GM08714 (cell line): Measurements from ENCODE around the gene KRTAP4-11.
"Not testable (repeated sequence)": the region's sequence is repeated elsewhere in the genome, so short reads cannot be mapped to it uniquely, and the experiment has no call there.

ENCODE experiments used
- H3K4me3 ChIP-seq: fragments of 200-500 bp; sonication (Bioruptor generic); 2 replicates; pipeline ENCODE4 v1.5.1; 2014; ENCODE audit warnings: mild to moderate bottlenecking, low read length, inconsistent platforms
- ZNF274 ChIP-seq: IDR thresholded peaks from 2 replicates; pipeline ENCODE4 v1.6.1; 2012; ENCODE audit warnings: mild to moderate bottlenecking, low read depth, low read length

KRTAP4-11 gene

DNA sequence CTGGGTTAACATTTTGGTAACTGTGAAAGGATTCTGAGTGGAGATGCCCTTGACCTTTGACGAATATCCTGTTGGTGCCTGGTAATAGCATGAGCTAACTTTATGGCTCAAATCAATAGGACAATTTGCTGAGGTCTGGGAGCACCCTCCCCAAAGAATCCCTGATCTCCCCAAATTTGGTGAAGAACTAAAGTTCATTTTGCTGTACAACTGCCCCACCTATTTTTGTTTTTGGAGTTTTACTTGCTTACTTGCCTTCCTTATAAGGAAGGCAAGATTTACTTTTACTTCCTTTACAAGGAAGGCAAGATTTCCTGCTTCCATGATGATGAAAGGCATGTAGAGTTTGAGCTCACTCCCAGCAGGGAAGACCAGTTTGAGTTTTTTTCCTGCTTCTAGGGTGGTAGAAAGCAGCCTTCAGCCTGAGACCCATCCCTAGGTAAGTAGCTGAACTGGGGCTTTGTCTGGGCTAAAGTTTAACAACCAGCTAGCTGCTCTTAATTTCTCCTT, 10.2 kb downstream of the KRTAP4-11 start:
- no peak overlapping the region for H3K4me3 ChIP-seq

GRCh38 chr17:41105347-41105746, 12.8 kb downstream of the KRTAP4-11 start, which contains the start of gene KRTAP4-9:
KRTAP4-9 (plus strand) TSS chr17:41105389; CDS start chr17:41105389, 0 bp downstream.
- H3K4me3 ChIP-seq: not testable (repeated sequence)

More for the DNA sequence above, 10.2 kb downstream of the KRTAP4-11 start:
- TF ChIP-seq ZNF274: no peak

DNA sequence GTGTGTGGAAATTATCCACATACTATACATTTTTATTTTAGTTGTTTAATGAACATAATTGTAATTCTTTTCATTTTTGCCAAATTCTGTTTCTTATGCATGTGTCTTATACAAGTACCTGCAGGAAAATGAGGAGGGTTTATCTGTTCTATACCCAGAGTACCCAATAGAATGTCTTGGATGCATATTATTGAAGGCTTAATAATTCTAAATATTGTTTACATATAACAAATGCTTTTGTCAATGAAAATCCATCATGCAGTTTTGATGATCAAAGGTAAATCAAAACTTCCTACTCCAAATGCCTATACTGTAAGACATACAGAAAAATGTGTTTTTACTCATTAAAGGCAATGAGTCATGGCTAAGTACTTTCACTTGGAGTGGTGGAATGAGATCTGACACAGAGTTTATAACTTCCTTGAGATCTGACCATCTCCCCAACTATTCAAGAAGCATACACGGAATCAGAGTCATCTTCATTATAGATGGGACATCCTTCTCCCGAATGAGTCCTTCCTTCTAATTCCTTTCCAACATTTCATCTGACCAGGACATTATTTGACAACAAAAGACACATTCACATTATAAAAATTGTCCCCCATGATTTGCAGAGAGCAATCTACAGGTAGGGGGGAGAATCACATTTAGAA, 13.7 kb downstream of the KRTAP4-11 start:
- H3K4me3 ChIP-seq: not testable (repeated sequence)

GRCh38 chr17:41103896-41104295, 14.3 kb downstream of the KRTAP4-11 start:
- H3K4me3 ChIP-seq: no peak overlapping the region
- TF ChIP-seq ZNF274: no peak

- no peak within 1 kb of the TSS for H3K4me3 ChIP-seq
- no peak for TF ChIP-seq ZNF274
Measured at GRCh38 chr17:41101586-41102259, 16.4 kb downstream of the KRTAP4-11 start, which contains the start of gene KRTAP4-16. KRTAP4-16 (minus strand) TSS chr17:41102209; CDS start chr17:41102209, 0 bp downstream.

- not testable (repeated sequence) for H3K4me3 ChIP-seq
Measured at GRCh38 chr17:41099682-41100480, 18.3 kb downstream of the KRTAP4-11 start.

DNA sequence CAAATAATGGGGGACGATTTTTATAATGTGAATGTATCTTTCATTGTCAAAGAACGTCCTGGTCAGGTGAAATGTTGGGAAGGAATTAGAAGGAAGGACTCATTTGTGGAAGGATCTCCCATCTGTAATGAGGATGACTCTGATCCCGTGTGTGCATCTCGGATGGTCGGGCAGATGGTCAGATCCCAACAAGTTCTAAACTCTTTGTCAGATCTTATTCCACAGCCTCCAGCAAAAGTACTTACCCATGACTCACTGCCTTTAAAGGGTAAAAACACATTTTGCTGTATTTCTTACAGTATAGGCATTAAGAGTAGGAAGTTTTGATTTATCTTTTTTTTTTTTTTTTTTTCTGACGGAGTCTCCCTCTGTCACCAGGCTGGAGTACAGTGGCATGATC, 19.7 kb downstream of the KRTAP4-11 start:
- TF ChIP-seq ZNF274: no peak
- H3K4me3 ChIP-seq: no peak overlapping the region

GRCh38 chr17:41098042-41098441, 20.1 kb downstream of the KRTAP4-11 start, which contains the start of gene KRTAP4-8:
KRTAP4-8 (minus strand) TSS chr17:41098142; CDS start chr17:41098084, 58 bp downstream.
- H3K4me3 ChIP-seq: no peak within 1 kb of the TSS
- TF ChIP-seq ZNF274: no peak

- no peak overlapping the region for H3K4me3 ChIP-seq
- TF ChIP-seq ZNF274: no peak
Measured at GRCh38 chr17:41096055-41096454, 22.1 kb downstream of the KRTAP4-11 start.

GRCh38 chr17:41088760-41089352, 29.3 kb downstream of the KRTAP4-11 start:
- H3K4me3 ChIP-seq: not testable (repeated sequence)

DNA sequence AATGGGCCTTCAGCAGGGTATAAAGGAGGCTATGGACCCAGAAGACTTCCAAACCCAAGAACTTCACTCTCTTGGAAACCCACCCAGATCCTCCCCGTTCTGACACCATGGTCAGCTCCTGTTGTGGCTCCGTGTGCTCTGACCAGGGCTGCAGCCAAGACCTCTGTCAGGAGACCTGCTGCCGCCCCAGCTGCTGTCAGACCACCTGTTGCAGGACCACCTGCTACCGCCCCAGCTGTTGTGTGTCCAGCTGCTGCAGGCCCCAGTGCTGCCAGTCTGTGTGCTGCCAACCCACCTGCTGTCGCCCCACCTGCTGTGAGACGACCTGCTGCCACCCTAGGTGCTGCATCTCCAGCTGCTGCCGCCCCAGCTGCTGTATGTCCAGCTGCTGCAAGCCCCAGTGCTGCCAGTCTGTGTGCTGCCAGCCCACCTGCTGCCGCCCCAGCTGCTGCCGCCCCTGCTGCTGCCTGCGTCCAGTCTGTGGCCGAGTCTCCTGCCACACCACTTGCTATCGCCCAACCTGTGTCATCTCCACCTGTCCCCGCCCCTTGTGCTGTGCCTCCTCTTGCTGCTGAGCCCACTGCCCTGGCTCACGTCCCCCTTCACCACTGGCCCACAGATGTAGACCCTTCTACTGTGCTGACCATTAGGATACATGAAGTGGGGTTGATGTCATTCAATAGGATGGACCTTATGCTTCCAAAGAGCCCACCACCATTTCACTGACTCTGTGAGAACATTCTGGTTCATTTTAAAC, 33.9 kb downstream of the KRTAP4-11 start, which contains the start of gene KRTAP4-7:
Gene KRTAP4-7 (plus strand): TSS at position 51 of the 757 bp plus-strand sequence. CDS start 57 bp downstream, at position 108.
- H3K4me3 ChIP-seq: not testable (repeated sequence)

DNA sequence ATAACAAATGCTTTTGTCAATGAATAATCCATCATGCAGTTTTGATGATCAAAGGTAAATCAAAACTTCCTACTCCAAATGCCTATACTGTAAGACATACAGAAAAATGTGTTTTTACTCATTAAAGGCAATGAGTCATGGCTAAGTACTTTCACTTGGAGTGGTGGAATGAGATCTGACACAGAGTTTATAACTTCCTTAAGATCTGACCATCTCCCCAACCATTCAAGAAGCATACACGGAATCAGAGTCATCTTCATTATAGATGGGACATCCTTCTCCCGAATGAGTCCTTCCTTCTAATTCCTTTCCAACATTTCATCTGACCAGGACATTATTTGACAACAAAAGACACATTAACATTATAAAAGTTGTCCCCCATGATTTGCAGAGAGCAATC, 34.7 kb downstream of the KRTAP4-11 start:
- H3K4me3 ChIP-seq: not testable (repeated sequence)

DNA sequence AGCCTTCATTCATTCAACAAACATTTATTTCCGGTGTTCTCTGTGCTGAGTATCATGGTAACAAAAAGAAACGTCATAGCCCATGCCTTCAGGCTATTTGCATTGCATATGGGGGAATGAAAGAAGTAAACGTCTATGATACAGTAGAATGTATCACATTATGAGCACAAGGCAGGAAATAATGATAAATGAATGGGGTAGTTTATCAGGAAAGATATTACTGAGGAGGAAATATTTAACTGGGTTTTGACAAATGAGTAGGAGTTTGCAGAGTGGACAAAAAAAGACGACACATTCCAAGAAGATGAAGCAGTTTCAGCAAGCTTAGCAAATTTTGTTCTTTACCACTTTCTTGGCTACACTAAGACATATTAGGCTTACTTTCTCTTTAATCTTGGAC, 35.5 kb downstream of the KRTAP4-11 start:
- H3K4me3 ChIP-seq: no peak overlapping the region
- TF ChIP-seq ZNF274: no peak

GRCh38 chr17:41076788-41077187, 41.4 kb downstream of the KRTAP4-11 start:
- TF ChIP-seq ZNF274: no peak
- H3K4me3 ChIP-seq: no peak overlapping the region
